ENCODE measurements around the gene AWAT2. TPM values are rescaled to one million over a fixed set of nuclear protein-coding genes. Genes with fewer than 3 reads are reported as not detected.
A peak's percentile ranks its signal among the peaks of the same experiment; 100 is the strongest.

Gene AWAT2, protein sequence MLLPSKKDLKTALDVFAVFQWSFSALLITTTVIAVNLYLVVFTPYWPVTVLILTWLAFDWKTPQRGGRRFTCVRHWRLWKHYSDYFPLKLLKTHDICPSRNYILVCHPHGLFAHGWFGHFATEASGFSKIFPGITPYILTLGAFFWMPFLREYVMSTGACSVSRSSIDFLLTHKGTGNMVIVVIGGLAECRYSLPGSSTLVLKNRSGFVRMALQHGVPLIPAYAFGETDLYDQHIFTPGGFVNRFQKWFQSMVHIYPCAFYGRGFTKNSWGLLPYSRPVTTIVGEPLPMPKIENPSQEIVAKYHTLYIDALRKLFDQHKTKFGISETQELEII
- total RNA-seq = not detected

DNA sequence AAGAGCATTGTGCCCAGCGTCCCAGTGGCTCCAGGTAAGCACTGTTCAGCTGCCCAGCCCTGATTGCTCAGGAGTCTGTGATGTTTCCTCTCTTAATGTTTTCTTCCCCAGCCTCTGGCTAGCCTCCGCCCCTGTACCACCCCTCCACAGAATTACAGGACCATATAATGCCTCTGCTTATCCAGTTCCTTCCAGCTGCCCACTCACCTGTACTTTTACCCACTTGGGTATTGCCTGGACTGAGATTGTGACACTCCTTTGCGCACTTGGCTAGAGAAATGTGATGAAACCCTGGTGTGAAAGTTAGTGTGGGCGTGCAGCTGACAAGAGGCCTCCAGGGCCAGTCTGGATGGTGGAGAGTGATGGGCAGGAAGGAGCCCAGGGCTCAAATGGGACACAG, at the start of gene AWAT2:
AWAT2 (minus strand) TSS at position 14 of the 400 bp plus-strand sequence; CDS start at position 8, 6 bp downstream.
- 62 to 93% methylated on average over 3 to 4 of the region's 4 CpGs for WGBS, 2 donors
- TF ChIP-seq CTCF (IDR thresholded peaks at IDR 0.05) (no peak), POLR2A (IDR thresholded peaks at IDR 0.05) (no peak)
- Histone ChIP-seq H3K27me3 (no peaks in the 10 kb centered on the region), H3K27ac (no peak within 1 kb of the TSS), H3K36me3 (no peaks in the 10 kb centered on the region), H3K9me3 (no peaks in the 10 kb centered on the region), H3K4me1 (no peaks in the 10 kb centered on the region), H3K4me3 (no peak within 1 kb of the TSS)
- DNase-seq = no peak
- intact Hi-C loops (cut with DNase I) = no loop called here

GRCh38 chrX:70096052-70096451, 46.3 kb upstream of the AWAT2 start:
- Histone ChIP-seq H3K27ac (no peak overlapping the region), H3K27me3 (no peaks in the 10 kb centered on the region), H3K9me3 (no peaks in the 10 kb centered on the region), H3K4me3 (no peak overlapping the region), H3K4me1 (no peaks in the 10 kb centered on the region), H3K36me3 (no peaks in the 10 kb centered on the region)
- no peak for DNase-seq
- 34 to 36% methylated on average over 2 of the region's 2 CpGs for WGBS, 2 donors
- intact Hi-C loops (cut with DNase I) = loop anchor here (10.0 kb wide), 1 partner anchor 61 kb away; no protein-coding TSS in a partner anchor
- TF ChIP-seq POLR2A (IDR thresholded peaks at IDR 0.05) (no peak), CTCF (IDR thresholded peaks at IDR 0.05) (peak in 1 of 6 experiments; percentile 12)

GRCh38 chrX:70092247-70092646, 42.5 kb upstream of the AWAT2 start:
- Histone ChIP-seq H3K9me3 (no peaks in the 10 kb centered on the region), H3K27ac (no peak overlapping the region), H3K4me3 (no peak overlapping the region), H3K27me3 (no peaks in the 10 kb centered on the region), H3K36me3 (no peaks in the 10 kb centered on the region), H3K4me1 (peaks cover 0 to 8% (median 0%) of the 10 kb centered on the region in 3 donors)
- intact Hi-C loops (cut with DNase I) = loop anchor here (10.0 kb wide), 1 partner anchor 57 kb away; no protein-coding TSS in a partner anchor
- DNase-seq = no peak
- 86% methylated on average over 4 of the region's 4 CpGs; no CpG with 5 or more reads in 1 of the 2 donors for WGBS, 2 donors
- TF ChIP-seq POLR2A (IDR thresholded peaks at IDR 0.05) (no peak), CTCF (IDR thresholded peaks at IDR 0.05) (no peak)

DNA sequence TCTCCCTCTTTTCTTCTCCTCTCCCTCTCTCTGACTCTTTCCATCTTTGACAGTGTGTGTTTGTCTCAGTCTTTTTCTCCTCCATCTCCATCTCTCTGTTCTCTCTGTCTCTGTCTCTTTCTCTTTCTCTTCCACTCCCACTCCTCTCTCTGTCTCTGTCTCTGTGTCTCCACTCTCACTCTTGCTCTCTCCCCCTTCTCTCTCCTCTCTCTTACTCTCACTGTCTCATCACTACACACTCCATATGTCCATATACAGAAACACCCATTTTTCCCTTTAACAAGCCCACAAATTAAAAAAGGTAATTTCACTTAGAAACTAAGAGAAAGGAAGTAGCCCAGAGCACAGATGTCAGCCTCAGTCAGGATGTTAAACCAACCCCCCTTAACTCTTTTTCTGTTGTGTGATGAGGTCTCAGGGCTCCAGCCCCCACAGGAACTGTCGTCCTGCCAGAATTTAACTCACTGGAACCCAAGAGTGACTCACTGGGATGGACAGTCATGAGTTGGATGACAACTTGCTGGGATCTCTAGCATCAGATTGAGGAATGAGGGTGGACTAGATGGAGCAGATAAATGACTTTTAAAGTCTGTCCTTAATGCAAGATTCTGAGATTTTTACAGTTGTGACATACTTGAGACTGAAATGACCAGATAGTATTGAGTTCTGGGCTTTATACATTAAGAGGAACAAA, 40.0 kb upstream of the AWAT2 start:
- intact Hi-C loops (cut with DNase I) = loop anchor here (10.0 kb wide), 1 partner anchor 55 kb away; no protein-coding TSS in a partner anchor
- 29% methylated on average over 1 of the region's 1 CpG; no CpG with 5 or more reads in 1 of the 2 donors for WGBS, 2 donors
- no peak overlapping the region for H3K4me3 ChIP-seq
- H3K27me3 ChIP-seq = no peaks in the 10 kb centered on the region
- no peak for TF ChIP-seq POLR2A (IDR thresholded peaks at IDR 0.05)
- no peak for TF ChIP-seq CTCF (IDR thresholded peaks at IDR 0.05)
- H3K9me3 ChIP-seq = no peaks in the 10 kb centered on the region
- peaks cover 0 to 8% (median 0%) of the 10 kb centered on the region in 3 donors for H3K4me1 ChIP-seq
- H3K27ac ChIP-seq = no peak overlapping the region
- DNase-seq = no peak
- H3K36me3 ChIP-seq = no peaks in the 10 kb centered on the region

- Histone ChIP-seq H3K9me3 (no peaks in the 10 kb centered on the region), H3K4me3 (no peak overlapping the region), H3K4me1 (peaks cover 0 to 8% (median 0%) of the 10 kb centered on the region in 3 donors), H3K36me3 (no peaks in the 10 kb centered on the region), H3K27ac (no peak overlapping the region), H3K27me3 (no peaks in the 10 kb centered on the region)
- DNase-seq = no peak
- TF ChIP-seq CTCF (IDR thresholded peaks at IDR 0.05) (no peak), POLR2A (IDR thresholded peaks at IDR 0.05) (no peak)
- intact Hi-C loops (cut with DNase I) = no loop called here
These were observed 39.0 kb upstream of the AWAT2 start for GRCh38 chrX:70088751-70089150.

All from esophagus squamous epithelium (tissue), 5 donors.